Erythroblast (primary cell): Measurements from ENCODE around the gene ILDR2.

Experiments
- GATA1 ChIP-seq: IDR thresholded peaks from 2 replicates; pipeline ENCODE4 v1.6.1; 2011; ENCODE audit warnings: low read depth, mild to moderate bottlenecking, control low read depth, low read length, moderate library complexity
- POLR2A ChIP-seq: IDR thresholded peaks from 2 replicates; pipeline ENCODE4 v1.6.1; 2011; ENCODE audit warnings: mild to moderate bottlenecking, low read length

DNA sequence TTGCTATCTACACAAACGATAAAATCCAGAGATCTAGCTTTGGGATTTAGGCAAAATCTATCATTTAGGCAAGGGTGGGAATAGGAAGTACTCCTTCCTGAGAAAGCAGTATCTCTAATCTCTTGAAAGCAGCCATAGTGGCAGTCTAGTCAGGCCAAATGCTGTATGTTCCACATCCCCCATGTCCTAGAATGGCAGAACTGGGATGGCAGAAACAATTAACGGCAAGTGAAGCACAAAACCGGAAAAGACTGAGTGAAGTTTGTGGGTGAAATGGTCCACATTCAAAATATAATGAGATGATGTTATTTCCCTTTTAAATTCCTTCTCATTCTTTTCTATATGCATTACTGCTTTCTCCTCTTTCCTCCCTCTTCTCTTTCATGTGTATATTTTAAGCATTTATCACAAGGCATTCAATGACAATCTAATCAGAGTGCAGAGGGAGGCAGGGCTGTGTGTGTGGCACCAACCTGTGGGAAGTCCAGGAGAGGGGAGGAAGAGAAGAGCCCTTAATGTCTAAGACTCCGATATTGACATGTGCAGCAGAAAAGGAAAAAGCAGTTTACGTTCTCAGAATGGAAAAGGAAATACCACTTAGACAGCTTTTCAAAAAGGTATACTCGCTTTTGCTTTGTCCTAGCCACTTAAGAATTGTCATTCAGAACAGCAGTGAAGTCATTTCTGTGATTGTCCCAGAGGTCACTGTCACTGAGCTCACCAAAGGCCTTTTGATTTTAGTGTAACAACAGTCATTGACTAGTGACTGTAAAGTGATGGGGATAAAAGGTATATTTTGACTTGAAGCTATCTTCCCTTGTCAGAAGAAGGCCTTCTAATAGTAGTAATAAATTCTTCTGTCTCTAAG lies 57.0 kb downstream of the ILDR2 start:
- no peak for TF ChIP-seq POLR2A
- no peak for TF ChIP-seq GATA1
